T-helper 17 cell (primary cell): ENCODE results near the gene LRRC52. TPM values are rescaled to one million over a fixed set of nuclear protein-coding genes. Genes with fewer than 3 reads are reported as not detected.
A peak's percentile ranks its signal among the peaks of the same experiment; 100 is the strongest.
"Not testable (repeated sequence)": the region's sequence is repeated elsewhere in the genome, so short reads cannot be mapped to it uniquely, and the experiment has no call there.

Experiments used
- ATAC-seq: fragments of 150-1000 bp; cut with Tn5 transposase; 2 replicates; pipeline ENCODE4 v1.10.0; 2021; ENCODE audit warnings: mild to moderate bottlenecking, moderate library complexity
- DNase-seq, 3 donors: peaks; one replicate each; pipeline versions ENCODE4 v3.0.0 to v3.0.0-alpha.2; 2020 to 2021
- H3K9me3 ChIP-seq: one replicate; pipeline ENCODE4 v1.7.0; 2013; ENCODE audit warnings: low read length, mild to moderate bottlenecking; ENCODE audit not compliant: control insufficient read depth, poor library complexity, severe bottlenecking
- H3K27ac Mint-ChIP-seq: one replicate; pipeline ENCODE4 v1.8.0; 2022; ENCODE audit warnings: mild to moderate bottlenecking, moderate library complexity, mixed read lengths
- H3K27me3 Mint-ChIP-seq: one replicate; pipeline ENCODE4 v1.8.0; 2022; ENCODE audit warnings: mixed read lengths
- H3K36me3 Mint-ChIP-seq: one replicate; pipeline ENCODE4 v1.8.0; 2022; ENCODE audit warnings: low read depth, mixed read lengths
- H3K4me1 Mint-ChIP-seq: one replicate; pipeline ENCODE4 v1.8.0; 2022; ENCODE audit warnings: mild to moderate bottlenecking, mixed read lengths
- H3K4me3 Mint-ChIP-seq: one replicate; pipeline ENCODE4 v1.8.0; 2022; ENCODE audit warnings: mild to moderate bottlenecking, moderate library complexity, mixed read lengths
- total RNA-seq, 4 donors: library from RNA in 2 of 4; stranded (reverse) in 2 of 4; gene quantifications; one replicate each; pipeline ENCODE4 v1.2.3 and lab custom pipeline; 2022 to 2026

LRRC52 gene
- total RNA-seq, 2 donors from 2014 or later = not detected

- Mint-ChIP-seq H3K36me3 (peaks cover 2% of the 10 kb centered on the region), H3K4me3 (no peak overlapping the region), H3K27ac (no peak overlapping the region), H3K27me3 (peaks cover 31% of the 10 kb centered on the region), H3K4me1 (peaks cover 8% of the 10 kb centered on the region)
- DNase-seq (no peak), ATAC-seq (no peak)
- H3K9me3 ChIP-seq = no peaks in the 10 kb centered on the region
Observed at GRCh38 chr1:165577707-165578106, 33.9 kb downstream of the LRRC52 start.

GRCh38 chr1:165580931-165581871 lies 37.4 kb downstream of the LRRC52 start:
- no peaks in the 10 kb centered on the region for H3K9me3 ChIP-seq
- no peak for DNase-seq
- Mint-ChIP-seq H3K27me3 (peaks cover 38% of the 10 kb centered on the region), H3K27ac (no peak overlapping the region), H3K4me3 (no peak overlapping the region), H3K36me3 (peaks cover 2% of the 10 kb centered on the region), H3K4me1 (peaks cover 5% of the 10 kb centered on the region)
- ATAC-seq = no peak

GRCh38 chr1:165581926-165582325 lies 38.1 kb downstream of the LRRC52 start:
- Mint-ChIP-seq H3K4me1 (peaks cover 3% of the 10 kb centered on the region), H3K27ac (no peak overlapping the region), H3K4me3 (no peak overlapping the region), H3K36me3 (peaks cover 3% of the 10 kb centered on the region), H3K27me3 (peaks cover 37% of the 10 kb centered on the region)
- ATAC-seq = no peak
- no peaks in the 10 kb centered on the region for H3K9me3 ChIP-seq
- DNase-seq = no peak

GRCh38 chr1:165586398-165586797 lies 42.6 kb downstream of the LRRC52 start:
- no peak overlapping the region for H3K27ac Mint-ChIP-seq
- no peak overlapping the region for H3K4me3 Mint-ChIP-seq
- ATAC-seq = no peak
- DNase-seq = no peak
- H3K27me3 Mint-ChIP-seq = peaks cover 70% of the 10 kb centered on the region
- H3K4me1 Mint-ChIP-seq = peaks cover 5% of the 10 kb centered on the region
- H3K9me3 ChIP-seq = no peaks in the 10 kb centered on the region
- H3K36me3 Mint-ChIP-seq = peaks cover 3% of the 10 kb centered on the region

DNA sequence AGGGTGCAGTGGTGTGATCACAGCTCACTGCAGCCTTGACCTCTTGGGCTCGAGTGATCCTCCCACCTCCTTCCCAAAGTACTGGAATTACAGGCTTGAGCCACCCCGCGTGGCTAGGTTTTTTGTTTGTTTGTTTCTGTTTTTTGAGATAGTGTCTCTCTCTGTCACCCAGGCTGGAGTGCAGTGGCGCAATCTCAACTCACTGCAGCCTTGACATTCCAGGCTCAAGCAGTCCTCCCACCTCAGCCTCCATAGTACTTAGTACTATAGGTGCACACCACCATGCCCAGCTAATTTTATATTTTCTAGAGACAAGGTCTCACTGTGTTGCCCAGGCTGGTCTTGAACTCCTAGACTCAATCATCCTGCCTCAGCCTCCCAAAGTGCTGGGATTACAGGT lies 47.6 kb downstream of the LRRC52 start:
- H3K27me3 Mint-ChIP-seq = peaks cover 69% of the 10 kb centered on the region
- not testable (repeated sequence) for H3K36me3 Mint-ChIP-seq, ATAC-seq, DNase-seq, H3K27ac Mint-ChIP-seq, H3K4me3 Mint-ChIP-seq, H3K9me3 ChIP-seq
- peaks cover 14% of the 10 kb centered on the region for H3K4me1 Mint-ChIP-seq

DNA sequence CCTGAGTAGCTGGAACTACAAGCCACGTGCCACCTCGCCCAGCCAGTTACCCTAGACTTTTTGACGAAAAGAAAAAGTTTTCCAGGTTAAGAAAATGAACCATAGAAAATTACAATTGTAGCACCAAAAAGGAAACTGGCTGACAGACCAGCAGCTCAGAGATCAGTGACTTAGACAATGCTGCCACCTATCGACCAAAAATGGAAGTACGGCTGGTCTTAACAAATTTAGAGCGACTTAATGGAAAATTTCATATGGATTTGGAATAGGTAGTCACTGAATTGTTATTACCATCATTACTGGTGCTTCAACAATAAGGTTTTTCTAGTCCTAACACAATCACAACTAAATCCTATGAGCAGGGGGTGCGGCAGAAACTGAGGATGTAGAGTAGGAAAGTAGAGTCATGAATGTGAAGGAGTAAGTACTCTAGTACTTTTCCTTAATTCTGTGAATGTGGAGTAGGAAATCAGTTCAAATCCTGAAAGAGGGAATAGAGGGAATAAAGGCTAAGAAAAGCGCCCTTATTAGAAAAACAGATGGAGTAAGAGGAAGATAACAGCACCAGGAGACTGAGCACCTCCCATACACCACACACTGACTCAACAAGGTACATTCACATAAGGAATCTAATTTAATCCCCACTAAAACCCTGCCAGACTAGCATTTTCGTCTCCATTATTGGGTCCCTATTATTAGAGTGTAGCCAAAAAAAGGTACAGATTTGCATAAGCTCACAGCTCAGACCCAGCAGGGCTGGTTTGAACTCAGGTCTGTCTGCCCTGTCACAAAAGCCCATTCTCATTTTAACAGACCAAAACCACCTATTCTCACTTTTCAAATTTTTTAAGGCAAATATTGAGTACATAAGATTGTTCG lies 49.4 kb downstream of the LRRC52 start:
- ATAC-seq (peak; percentile 70), DNase-seq (peak; percentile 58 to 74 (median 66))
- peaks cover 22% of the 10 kb centered on the region for H3K4me1 Mint-ChIP-seq
- H3K4me3 Mint-ChIP-seq = no peak overlapping the region
- H3K27ac Mint-ChIP-seq = no peak overlapping the region
- no peaks in the 10 kb centered on the region for H3K9me3 ChIP-seq
- peaks cover 69% of the 10 kb centered on the region for H3K27me3 Mint-ChIP-seq
- no peaks in the 10 kb centered on the region for H3K36me3 Mint-ChIP-seq

DNA sequence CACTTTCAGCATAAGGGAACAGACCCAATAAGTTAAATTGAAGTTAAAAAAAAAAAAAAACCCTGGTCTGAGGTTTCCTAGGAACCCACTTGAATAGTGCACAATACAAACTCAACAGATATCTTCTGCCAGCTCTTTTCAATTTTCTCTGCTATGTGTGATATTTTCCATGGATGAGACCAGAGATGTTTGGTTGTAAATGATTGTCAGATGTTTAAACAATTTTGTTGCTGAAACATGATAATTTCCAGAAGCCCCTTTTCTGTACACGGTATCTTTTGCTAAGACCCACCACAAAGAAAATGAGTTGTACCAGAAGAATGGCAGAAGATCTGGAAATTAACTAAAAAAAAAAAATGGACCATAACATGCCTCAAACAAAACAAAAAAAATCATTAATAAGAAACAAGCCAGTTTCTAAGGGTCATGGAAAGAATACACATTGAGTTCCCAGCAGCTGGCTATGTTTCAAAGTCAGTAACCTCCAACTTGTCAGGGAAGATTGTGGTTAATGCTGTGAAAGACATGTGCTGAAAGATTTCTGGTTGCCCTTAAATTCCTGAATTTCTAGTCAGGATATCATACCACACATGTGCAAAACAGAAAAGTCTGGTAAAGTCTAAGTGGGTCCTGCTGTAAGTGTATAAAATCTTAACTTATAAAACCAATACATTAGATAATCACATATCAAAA lies 51.6 kb downstream of the LRRC52 start:
- ATAC-seq = no peak
- Mint-ChIP-seq H3K27ac (no peak overlapping the region), H3K4me1 (peaks cover 27% of the 10 kb centered on the region), H3K4me3 (no peak overlapping the region), H3K36me3 (no peaks in the 10 kb centered on the region), H3K27me3 (peaks cover 54% of the 10 kb centered on the region)
- H3K9me3 ChIP-seq = no peaks in the 10 kb centered on the region
- no peak for DNase-seq

GRCh38 chr1:165597883-165598675 lies 54.3 kb downstream of the LRRC52 start:
- Mint-ChIP-seq H3K27me3 (peaks cover 48% of the 10 kb centered on the region), H3K27ac (peak overlapping the region; percentile 90), H3K4me3 (peak overlapping the region; percentile 93), H3K4me1 (peaks cover 24% of the 10 kb centered on the region), H3K36me3 (no peaks in the 10 kb centered on the region)
- H3K9me3 ChIP-seq = no peaks in the 10 kb centered on the region
- peak; percentile 97 for ATAC-seq
- DNase-seq = peak; percentile 73 to 83 (median 73)

GRCh38 chr1:165598676-165599059 lies 54.9 kb downstream of the LRRC52 start:
- no peak for ATAC-seq
- peak overlapping the region; percentile 93 for H3K4me3 Mint-ChIP-seq
- H3K4me1 Mint-ChIP-seq = peaks cover 21% of the 10 kb centered on the region

GRCh38 chr1:165600793-165601192 lies 57.0 kb downstream of the LRRC52 start:
- H3K4me1 Mint-ChIP-seq = peaks cover 21% of the 10 kb centered on the region
- ATAC-seq (no peak), DNase-seq (no peak)
- H3K9me3 ChIP-seq = no peaks in the 10 kb centered on the region
- peaks cover 34% of the 10 kb centered on the region for H3K27me3 Mint-ChIP-seq
- no peaks in the 10 kb centered on the region for H3K36me3 Mint-ChIP-seq
- no peak overlapping the region for H3K27ac Mint-ChIP-seq
- no peak overlapping the region for H3K4me3 Mint-ChIP-seq

More at GRCh38 chr1:165598676-165599059, 54.9 kb downstream of the LRRC52 start:
- H3K9me3 ChIP-seq = no peaks in the 10 kb centered on the region
- no peak for DNase-seq
- Mint-ChIP-seq H3K27me3 (peaks cover 42% of the 10 kb centered on the region), H3K27ac (peak overlapping the region; percentile 90), H3K36me3 (no peaks in the 10 kb centered on the region)

DNA sequence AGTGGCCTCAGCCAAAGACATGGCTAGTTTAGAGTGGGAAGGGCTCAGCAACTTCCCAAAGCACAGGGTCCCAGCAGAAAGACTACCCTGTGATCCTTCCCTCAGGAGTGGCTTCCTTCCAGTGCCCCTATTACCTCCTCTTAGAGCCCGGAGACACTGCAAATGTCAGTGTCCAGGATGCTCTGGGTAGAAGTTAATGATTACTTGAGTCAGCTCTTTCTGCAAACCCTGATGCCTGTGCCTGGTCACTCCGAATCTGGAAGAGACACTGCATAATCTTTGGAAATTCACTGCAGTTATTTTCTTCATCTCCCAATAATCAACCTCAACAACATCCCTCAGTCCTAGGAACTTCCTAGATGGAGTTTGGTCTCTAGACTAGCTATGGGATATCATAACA lies 60.0 kb downstream of the LRRC52 start:
- H3K27me3 Mint-ChIP-seq = peaks cover 37% of the 10 kb centered on the region
- H3K4me1 Mint-ChIP-seq = peaks cover 10% of the 10 kb centered on the region
- no peaks in the 10 kb centered on the region for H3K9me3 ChIP-seq
- peaks cover 4% of the 10 kb centered on the region for H3K36me3 Mint-ChIP-seq
- no peak overlapping the region for H3K4me3 Mint-ChIP-seq
- no peak for ATAC-seq
- no peak for DNase-seq
- no peak overlapping the region for H3K27ac Mint-ChIP-seq

- no peaks in the 10 kb centered on the region for H3K9me3 ChIP-seq
- DNase-seq (no peak), ATAC-seq (no peak)
- peaks cover 43% of the 10 kb centered on the region for H3K27me3 Mint-ChIP-seq
- no peak overlapping the region for H3K4me3 Mint-ChIP-seq
- H3K36me3 Mint-ChIP-seq = peaks cover 4% of the 10 kb centered on the region
- peaks cover 8% of the 10 kb centered on the region for H3K4me1 Mint-ChIP-seq
- H3K27ac Mint-ChIP-seq = peak overlapping the region; percentile 8
Observed at GRCh38 chr1:165605246-165605645, 61.4 kb downstream of the LRRC52 start.
